Measurements from ENCODE around the gene HOXA13. TPM values are rescaled to one million over a fixed set of nuclear protein-coding genes. Genes with fewer than 3 reads are reported as not detected.

Gene HOXA13
- total and polyA plus RNA-seq, 10 of the 15 experiments (the other 5 are each of a cell fraction or from before 2014, with no cell fraction given) = not detected

DNA sequence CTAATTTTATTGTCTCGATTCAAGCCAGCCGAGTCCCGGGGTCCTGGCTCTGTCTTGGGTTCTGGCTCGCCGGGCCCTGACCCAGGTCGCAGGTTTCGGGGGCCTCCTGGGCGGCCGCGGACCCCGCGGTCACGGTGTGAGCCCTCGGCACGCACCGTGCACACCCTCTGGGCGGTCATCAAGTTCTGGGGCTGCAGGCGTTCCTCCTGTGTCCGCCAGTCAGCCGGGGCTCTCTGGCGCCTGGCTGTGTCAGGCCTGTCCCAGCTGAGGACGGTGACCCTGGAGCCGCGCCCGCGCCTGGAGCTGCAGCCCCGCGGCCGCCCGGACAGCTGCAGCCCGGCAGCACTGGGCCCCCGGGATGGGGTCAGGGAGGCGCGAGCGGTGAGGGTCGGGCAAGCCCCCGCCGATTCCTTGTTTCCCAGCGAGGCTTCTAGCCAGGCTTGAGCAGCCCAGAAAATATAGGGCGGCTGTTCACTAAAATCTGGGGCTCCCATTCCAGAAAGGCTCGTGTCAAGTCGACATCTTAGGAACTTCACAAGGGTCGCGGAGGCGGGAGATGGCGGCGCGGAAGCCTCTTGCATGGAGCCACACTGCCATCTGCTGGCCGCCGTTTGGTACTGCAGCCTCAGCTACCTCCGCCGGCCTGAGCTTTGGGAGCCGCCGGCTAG lies 39.2 kb downstream of the HOXA13 start (continued):
- TF ChIP-seq E2F8 (IDR thresholded peaks at IDR 0.05; ENCODE audit: low read depth, partially characterized antibody) (no peak), NFXL1 (IDR thresholded peaks at IDR 0.05; ENCODE audit: borderline replicate concordance) (no peak), SMC3 (IDR thresholded peaks at IDR 0.05; ENCODE audit: borderline replicate concordance, low read length) (peak; percentile 71), RAD21 (IDR thresholded peaks at IDR 0.05; ENCODE audit: insufficient read depth, low read depth, low read length) (peak; percentile 70), LARP7 (IDR thresholded peaks at IDR 0.05) (peak; percentile 23; the same call in 1 of the 2 replicates), RB1 (IDR thresholded peaks at IDR 0.05; ENCODE audit: borderline replicate concordance) (peak; percentile 89; the same call in 1 of the 2 replicates), IRF3 (IDR thresholded peaks at IDR 0.05) (0 out of 2 replicates have a peak, but pooled peaks have one; percentile 43), MTA2 (IDR thresholded peaks at IDR 0.05; ENCODE audit: low read depth) (no peak), SMAD5 (IDR thresholded peaks at IDR 0.05; ENCODE audit: low read depth) (no peak), NBN (IDR thresholded peaks at IDR 0.05) (0 out of 2 replicates have a peak, but pooled peaks have one; percentile 21), ZBTB40 (IDR thresholded peaks at IDR 0.05; ENCODE audit: borderline replicate concordance) (no peak), CREM (IDR thresholded peaks at IDR 0.05; ENCODE audit: low read depth) (no peak), MEF2A (IDR thresholded peaks at IDR 0.05; ENCODE audit: insufficient read depth, low read depth, low read length) (no peak), MXI1 (IDR thresholded peaks at IDR 0.05; ENCODE audit: low read depth, low read length) (peak; percentile 43; the same call in 1 of the 2 replicates), EZH2 (IDR thresholded peaks at IDR 0.05; ENCODE audit: borderline replicate concordance, control insufficient read depth, low read depth, low read length) (no peak), BCL11A (IDR thresholded peaks at IDR 0.05; ENCODE audit: low read depth, low read length) (no peak)
- TF ChIP-seq, protein P1, sequence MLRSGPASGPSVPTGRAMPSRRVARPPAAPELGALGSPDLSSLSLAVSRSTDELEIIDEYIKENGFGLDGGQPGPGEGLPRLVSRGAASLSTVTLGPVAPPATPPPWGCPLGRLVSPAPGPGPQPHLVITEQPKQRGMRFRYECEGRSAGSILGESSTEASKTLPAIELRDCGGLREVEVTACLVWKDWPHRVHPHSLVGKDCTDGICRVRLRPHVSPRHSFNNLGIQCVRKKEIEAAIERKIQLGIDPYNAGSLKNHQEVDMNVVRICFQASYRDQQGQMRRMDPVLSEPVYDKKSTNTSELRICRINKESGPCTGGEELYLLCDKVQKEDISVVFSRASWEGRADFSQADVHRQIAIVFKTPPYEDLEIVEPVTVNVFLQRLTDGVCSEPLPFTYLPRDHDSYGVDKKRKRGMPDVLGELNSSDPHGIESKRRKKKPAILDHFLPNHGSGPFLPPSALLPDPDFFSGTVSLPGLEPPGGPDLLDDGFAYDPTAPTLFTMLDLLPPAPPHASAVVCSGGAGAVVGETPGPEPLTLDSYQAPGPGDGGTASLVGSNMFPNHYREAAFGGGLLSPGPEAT (IDR thresholded peaks at IDR 0.05; ENCODE audit: low read depth) = peak; percentile 91
- TF ChIP-seq, protein P2, sequence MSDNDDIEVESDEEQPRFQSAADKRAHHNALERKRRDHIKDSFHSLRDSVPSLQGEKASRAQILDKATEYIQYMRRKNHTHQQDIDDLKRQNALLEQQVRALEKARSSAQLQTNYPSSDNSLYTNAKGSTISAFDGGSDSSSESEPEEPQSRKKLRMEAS (IDR thresholded peaks at IDR 0.05; ENCODE audit: low read depth, low read length) = no peak
